Liver (tissue), 9 donors: Measurements from ENCODE around the gene POU6F2. TPM values are rescaled to one million over a fixed set of nuclear protein-coding genes. Genes with fewer than 3 reads are reported as not detected.

ENCODE experiments used
- DNase-seq: peaks from one replicate; pipeline ENCODE4 v3.0.0-alpha.2; 2017; ENCODE audit warnings: low spot score
- H3K27ac ChIP-seq, 2 donors: one replicate each; pipeline ENCODE4 v1.7.0; 2013; ENCODE audit warnings: inconsistent platforms in 2 of 2, low read length in 2 of 2, control low read depth in 1 of 2, low read depth in 1 of 2, mild to moderate bottlenecking in 1 of 2
- H3K27me3 ChIP-seq, 4 donors: one replicate each; pipeline versions ENCODE4 v1.6.1 to v1.7.0; 2013; ENCODE audit warnings: low read length in 3 of 4, inconsistent platforms in 1 of 4, mild to moderate bottlenecking in 1 of 4, moderate library complexity in 1 of 4; ENCODE audit not compliant: control insufficient read depth in 4 of 4, insufficient read depth in 4 of 4
- H3K36me3 ChIP-seq, 4 donors: one replicate each; pipeline versions ENCODE4 v1.6.1 to v1.7.0; 2013; ENCODE audit warnings: low read length in 3 of 4, mild to moderate bottlenecking in 3 of 4, low read depth in 1 of 4, moderate library complexity in 1 of 4; ENCODE audit not compliant: control insufficient read depth in 4 of 4, insufficient read depth in 3 of 4
- H3K4me1 ChIP-seq, 4 donors: one replicate each; pipeline versions ENCODE4 v1.6.1 to v1.7.0; 2013; ENCODE audit warnings: low read length in 3 of 4, mild to moderate bottlenecking in 3 of 4, moderate library complexity in 1 of 4; ENCODE audit not compliant: control insufficient read depth in 4 of 4, insufficient read depth in 4 of 4
- H3K4me3 ChIP-seq, 3 donors: one replicate each; pipeline versions ENCODE4 v1.6.1 to v1.7.0; 2013; ENCODE audit warnings: low read length in 3 of 3, control low read depth in 1 of 3, low read depth in 1 of 3, mild to moderate bottlenecking in 1 of 3
- H3K9ac ChIP-seq, 2 donors: one replicate each; pipeline ENCODE4 v1.7.0; 2013; ENCODE audit warnings: low read length in 2 of 2, mild to moderate bottlenecking in 2 of 2, moderate library complexity in 2 of 2, control low read depth in 1 of 2, low read depth in 1 of 2
- H3K9me3 ChIP-seq, 4 donors: one replicate each; pipeline versions ENCODE4 v1.6.1 to v1.7.0; 2013; ENCODE audit warnings: low read length in 3 of 4; ENCODE audit not compliant: control insufficient read depth in 4 of 4
- CTCF ChIP-seq: fragments of 150-350 bp; IDR thresholded peaks from 2 replicates; pipeline ENCODE4 v1.5.1; 2017; ENCODE audit warnings: improper control_type of control experiment, low read depth, low read length; ENCODE audit not compliant: missing input control
- EGR1 ChIP-seq, 2 donors: IDR thresholded peaks; 2 replicates each; pipeline ENCODE4 v1.6.1; 2016 to 2018; ENCODE audit warnings: antibody characterized with exemption in 2 of 2, low read depth in 2 of 2
- FOXA1 ChIP-seq: IDR thresholded peaks from 2 replicates; pipeline ENCODE4 v1.6.1; 2016; ENCODE audit warnings: antibody characterized with exemption
- FOXA2 ChIP-seq: IDR thresholded peaks from 2 replicates; pipeline ENCODE4 v1.6.1; 2016; ENCODE audit warnings: antibody characterized with exemption
- HNF4A ChIP-seq, 2 donors: conservative IDR thresholded peaks; 2 replicates each; pipeline ENCODE4 v1.6.1; 2016; ENCODE audit warnings: antibody characterized with exemption in 2 of 2, mild to moderate bottlenecking in 2 of 2
- HNF4G ChIP-seq: IDR thresholded peaks from 2 replicates; pipeline ENCODE4 v1.6.1; 2016; ENCODE audit warnings: antibody characterized with exemption
- JUND ChIP-seq, 2 donors: IDR thresholded peaks; 2 replicates each; pipeline ENCODE4 v1.6.1; 2016; ENCODE audit warnings: antibody characterized with exemption in 2 of 2
- NR2F2 ChIP-seq: IDR thresholded peaks from 2 replicates; pipeline ENCODE4 v1.6.1; 2016; ENCODE audit warnings: antibody characterized with exemption
- RXRA ChIP-seq, 2 donors: IDR thresholded peaks; 2 replicates each; pipeline ENCODE4 v1.6.1; 2017 to 2018; ENCODE audit warnings: antibody characterized with exemption in 2 of 2, mild to moderate bottlenecking in 1 of 2
- YY1 ChIP-seq: IDR thresholded peaks from 2 replicates; pipeline ENCODE4 v1.6.1; 2016; ENCODE audit warnings: antibody characterized with exemption, mild to moderate bottlenecking
- WGBS: extraction: QIAGEN DNeasy Blood & Tissue Kit; methylation state at CpG from one replicate; pipeline ENCODE4 v1.1.7; 2013; 5-methylcytosine and 5-hydroxymethylcytosine counted together
- polyA plus RNA-seq, 2 donors: library from polyadenylated mRNA; stranded (reverse) in 1 of 2; unstranded in 1 of 2; fragments of 200-250 nt in 1 of 2; fragments of >200 nt in 1 of 2; fragmentation: Nextera tagmentation in 1 of 2; extraction: Ambion mirVana in 1 of 2; gene quantifications; one replicate each; pipeline versions ENCODE4 v1.2.1 to v1.2.3, GENCODE V29; 2013 to 2015
- total RNA-seq, 2 donors: library from RNA; depleted of rRNA; stranded (reverse); fragments of >200 nt; gene quantifications; one replicate each; pipeline ENCODE4 v1.2.3, GENCODE V29; 2014
- TF ChIP-seq, protein P1 (sequence below): IDR thresholded peaks from 2 replicates; pipeline ENCODE4 v1.6.1; 2016; ENCODE audit warnings: antibody characterized with exemption
- TF ChIP-seq, protein P2 (sequence below): IDR thresholded peaks from 2 replicates; pipeline ENCODE4 v1.6.1; 2016; ENCODE audit warnings: antibody characterized with exemption
- TF ChIP-seq, protein P3 (sequence below): IDR thresholded peaks from 2 replicates; pipeline ENCODE4 v1.6.1; 2016; ENCODE audit warnings: antibody characterized with exemption, mild to moderate bottlenecking
- donor health status: healthy.
- donor health status: healthy.
- donor health status: healthy.
- donor health status: healthy.
- donor health status: healthy.

Gene POU6F2
- total and polyA plus RNA-seq, 4 donors = under 0.01 to 0.24 (median 0.08) TPM; not detected in 1

DNA sequence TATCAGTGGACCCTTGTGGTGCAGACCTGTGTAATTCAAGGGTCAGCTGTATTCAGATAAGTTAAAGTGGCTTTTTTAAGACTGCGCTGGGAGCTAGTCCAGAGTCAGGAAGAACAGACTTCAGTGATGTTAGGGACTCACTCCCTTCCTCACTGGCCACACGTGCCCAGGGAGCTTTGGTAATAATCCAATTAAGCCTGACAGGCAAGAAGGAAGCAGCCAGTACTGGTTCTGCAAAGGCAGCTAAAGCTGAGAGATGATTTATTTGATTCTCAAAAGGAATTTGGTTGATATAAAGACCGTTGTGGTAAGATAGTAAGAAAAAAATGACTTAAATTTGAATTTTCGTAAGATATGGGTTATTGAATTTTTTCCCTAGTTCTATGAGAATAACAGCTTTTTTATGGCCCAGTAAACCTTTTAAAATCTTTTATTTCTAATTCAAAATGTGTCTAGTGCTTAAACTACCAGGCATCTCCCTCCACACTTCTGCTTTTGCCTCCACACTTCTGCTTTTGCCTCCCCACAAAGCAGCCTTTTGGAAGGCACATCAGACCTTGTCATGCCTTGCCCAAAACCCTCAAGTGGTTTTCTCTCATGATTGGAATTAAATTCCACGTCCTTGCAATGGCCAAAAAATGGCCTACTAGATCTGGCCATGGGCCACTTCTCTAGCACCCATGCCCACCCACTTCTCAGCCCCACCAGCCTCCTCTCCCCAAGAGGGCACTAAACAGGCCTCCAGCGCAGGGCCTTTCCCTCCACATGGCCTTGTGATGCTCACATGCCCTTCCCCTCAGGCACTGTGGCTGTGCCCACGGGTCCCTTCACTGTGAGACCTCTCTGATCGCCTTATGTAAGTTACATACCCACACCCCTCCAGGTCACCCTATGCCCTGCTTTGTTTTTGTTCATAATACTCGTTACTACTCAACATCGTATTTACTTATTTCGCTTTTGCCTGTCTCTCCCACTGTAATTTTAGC, 92.5 kb downstream of the POU6F2 start (continued):
- TF ChIP-seq, protein P1, sequence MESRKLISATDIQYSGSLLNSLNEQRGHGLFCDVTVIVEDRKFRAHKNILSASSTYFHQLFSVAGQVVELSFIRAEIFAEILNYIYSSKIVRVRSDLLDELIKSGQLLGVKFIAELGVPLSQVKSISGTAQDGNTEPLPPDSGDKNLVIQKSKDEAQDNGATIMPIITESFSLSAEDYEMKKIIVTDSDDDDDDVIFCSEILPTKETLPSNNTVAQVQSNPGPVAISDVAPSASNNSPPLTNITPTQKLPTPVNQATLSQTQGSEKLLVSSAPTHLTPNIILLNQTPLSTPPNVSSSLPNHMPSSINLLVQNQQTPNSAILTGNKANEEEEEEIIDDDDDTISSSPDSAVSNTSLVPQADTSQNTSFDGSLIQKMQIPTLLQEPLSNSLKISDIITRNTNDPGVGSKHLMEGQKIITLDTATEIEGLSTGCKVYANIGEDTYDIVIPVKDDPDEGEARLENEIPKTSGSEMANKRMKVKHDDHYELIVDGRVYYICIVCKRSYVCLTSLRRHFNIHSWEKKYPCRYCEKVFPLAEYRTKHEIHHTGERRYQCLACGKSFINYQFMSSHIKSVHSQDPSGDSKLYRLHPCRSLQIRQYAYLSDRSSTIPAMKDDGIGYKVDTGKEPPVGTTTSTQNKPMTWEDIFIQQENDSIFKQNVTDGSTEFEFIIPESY = no peak
- no peak for TF ChIP-seq YY1
- TF ChIP-seq EGR1 (IDR thresholded peaks at IDR 0.05; ENCODE audit: low read depth in 2 of 2) = no peak

- H3K9me3 ChIP-seq = no peaks in the 10 kb centered on the region
- no peak overlapping the region for H3K27ac ChIP-seq
- no peak overlapping the region for H3K4me3 ChIP-seq
- H3K4me1 ChIP-seq = no peaks in the 10 kb centered on the region
- no peaks in the 10 kb centered on the region for H3K27me3 ChIP-seq
- 92% methylated on average over 5 of the region's 5 CpGs for WGBS
- no peaks in the 10 kb centered on the region for H3K36me3 ChIP-seq
- H3K9ac ChIP-seq = no peak overlapping the region
- DNase-seq = no peak
- TF ChIP-seq HNF4A (conservative IDR thresholded peaks at IDR 0.05) (no peak), NR2F2 (no peak), HNF4G (no peak), FOXA2 (no peak), YY1 (no peak), CTCF (no peak), FOXA1 (no peak), RXRA (IDR thresholded peaks at IDR 0.05) (no peak), JUND (IDR thresholded peaks at IDR 0.05) (no peak)
- TF ChIP-seq, protein P2, sequence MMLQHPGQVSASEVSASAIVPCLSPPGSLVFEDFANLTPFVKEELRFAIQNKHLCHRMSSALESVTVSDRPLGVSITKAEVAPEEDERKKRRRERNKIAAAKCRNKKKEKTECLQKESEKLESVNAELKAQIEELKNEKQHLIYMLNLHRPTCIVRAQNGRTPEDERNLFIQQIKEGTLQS = no peak
- TF ChIP-seq, protein P3, sequence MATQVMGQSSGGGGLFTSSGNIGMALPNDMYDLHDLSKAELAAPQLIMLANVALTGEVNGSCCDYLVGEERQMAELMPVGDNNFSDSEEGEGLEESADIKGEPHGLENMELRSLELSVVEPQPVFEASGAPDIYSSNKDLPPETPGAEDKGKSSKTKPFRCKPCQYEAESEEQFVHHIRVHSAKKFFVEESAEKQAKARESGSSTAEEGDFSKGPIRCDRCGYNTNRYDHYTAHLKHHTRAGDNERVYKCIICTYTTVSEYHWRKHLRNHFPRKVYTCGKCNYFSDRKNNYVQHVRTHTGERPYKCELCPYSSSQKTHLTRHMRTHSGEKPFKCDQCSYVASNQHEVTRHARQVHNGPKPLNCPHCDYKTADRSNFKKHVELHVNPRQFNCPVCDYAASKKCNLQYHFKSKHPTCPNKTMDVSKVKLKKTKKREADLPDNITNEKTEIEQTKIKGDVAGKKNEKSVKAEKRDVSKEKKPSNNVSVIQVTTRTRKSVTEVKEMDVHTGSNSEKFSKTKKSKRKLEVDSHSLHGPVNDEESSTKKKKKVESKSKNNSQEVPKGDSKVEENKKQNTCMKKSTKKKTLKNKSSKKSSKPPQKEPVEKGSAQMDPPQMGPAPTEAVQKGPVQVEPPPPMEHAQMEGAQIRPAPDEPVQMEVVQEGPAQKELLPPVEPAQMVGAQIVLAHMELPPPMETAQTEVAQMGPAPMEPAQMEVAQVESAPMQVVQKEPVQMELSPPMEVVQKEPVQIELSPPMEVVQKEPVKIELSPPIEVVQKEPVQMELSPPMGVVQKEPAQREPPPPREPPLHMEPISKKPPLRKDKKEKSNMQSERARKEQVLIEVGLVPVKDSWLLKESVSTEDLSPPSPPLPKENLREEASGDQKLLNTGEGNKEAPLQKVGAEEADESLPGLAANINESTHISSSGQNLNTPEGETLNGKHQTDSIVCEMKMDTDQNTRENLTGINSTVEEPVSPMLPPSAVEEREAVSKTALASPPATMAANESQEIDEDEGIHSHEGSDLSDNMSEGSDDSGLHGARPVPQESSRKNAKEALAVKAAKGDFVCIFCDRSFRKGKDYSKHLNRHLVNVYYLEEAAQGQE = no peak
These were observed 93.4 kb downstream of the POU6F2 start for GRCh38 chr7:39071116-39071515.
